Effector memory CD8-positive, alpha-beta T cell (primary cell): ENCODE measurements around the gene DAAM1.

Source experiments
- ATAC-seq: fragments of 150-1000 bp; cut with Tn5 transposase; replicated peaks from 2 replicates; pipeline ENCODE4 v1.10.0; 2021; ENCODE audit warnings: mild to moderate bottlenecking, moderate library complexity
- DNase-seq, 3 experiments: peaks; one replicate each; pipeline ENCODE4 v3.0.0; 2021
- H3K27ac Mint-ChIP-seq, 2 donors: one replicate each; pipeline ENCODE4 v1.8.0; 2022; ENCODE audit warnings: mild to moderate bottlenecking in 2 of 2, mixed read lengths in 2 of 2, moderate library complexity in 2 of 2
- H3K27me3 Mint-ChIP-seq, 2 donors: one replicate each; pipeline ENCODE4 v1.8.0; 2022; ENCODE audit warnings: mixed read lengths in 2 of 2
- H3K36me3 Mint-ChIP-seq: one replicate; pipeline ENCODE4 v1.8.0; 2022; ENCODE audit warnings: mild to moderate bottlenecking, moderate library complexity, mixed read lengths; ENCODE audit not compliant: insufficient read depth
- H3K4me1 Mint-ChIP-seq, 2 donors: one replicate each; pipeline ENCODE4 v1.8.0; 2022; ENCODE audit warnings: low read depth in 2 of 2, mixed read lengths in 2 of 2
- H3K4me3 Mint-ChIP-seq, 2 donors: one replicate each; pipeline ENCODE4 v1.8.0; 2022; ENCODE audit warnings: mild to moderate bottlenecking in 2 of 2, mixed read lengths in 2 of 2, moderate library complexity in 2 of 2
- H3K9me3 Mint-ChIP-seq, 2 donors: one replicate each; pipeline ENCODE4 v1.8.0; 2022; ENCODE audit warnings: mixed read lengths in 2 of 2

Gene DAAM1

GRCh38 chr14:59358784-59359183 is 170.3 kb downstream of the DAAM1 start:
- no peak for DNase-seq
- no peak for ATAC-seq
- Mint-ChIP-seq H3K36me3 (peaks cover 7% of the 10 kb centered on the region), H3K4me1 (peaks cover 2 to 7% of the 10 kb centered on the region in 2 donors), H3K27me3 (no peaks in the 10 kb centered on the region), H3K9me3 (no peaks in the 10 kb centered on the region), H3K27ac (no peak overlapping the region), H3K4me3 (no peak overlapping the region)

- no peaks in the 10 kb centered on the region for H3K9me3 Mint-ChIP-seq
- H3K27ac Mint-ChIP-seq: peak overlapping the region in 1 of 2 donors; percentile 23
- H3K36me3 Mint-ChIP-seq: peaks cover 7% of the 10 kb centered on the region
- H3K4me1 Mint-ChIP-seq: peaks cover 2 to 7% of the 10 kb centered on the region in 2 donors
- DNase-seq: no peak
- no peak overlapping the region for H3K4me3 Mint-ChIP-seq
- H3K27me3 Mint-ChIP-seq: no peaks in the 10 kb centered on the region
- ATAC-seq: no peak
Observed at GRCh38 chr14:59359431-59360124, 171.1 kb downstream of the DAAM1 start.

- Mint-ChIP-seq H3K27ac (peak overlapping the region in 1 of 2 donors; percentile 23), H3K4me3 (no peak overlapping the region), H3K36me3 (peaks cover 7% of the 10 kb centered on the region), H3K9me3 (no peaks in the 10 kb centered on the region), H3K4me1 (peaks cover 2 to 7% of the 10 kb centered on the region in 2 donors), H3K27me3 (no peaks in the 10 kb centered on the region)
- ATAC-seq (no peak), DNase-seq (no peak)
Observed at GRCh38 chr14:59360233-59360632, 171.8 kb downstream of the DAAM1 start.

- Mint-ChIP-seq H3K36me3 (peaks cover 7% of the 10 kb centered on the region), H3K9me3 (no peaks in the 10 kb centered on the region), H3K4me1 (peaks cover 2 to 7% of the 10 kb centered on the region in 2 donors), H3K4me3 (no peak overlapping the region), H3K27me3 (no peaks in the 10 kb centered on the region), H3K27ac (peak overlapping the region in 1 of 2 donors; percentile 44)
- ATAC-seq (no peak), DNase-seq (no peak)
Observed at GRCh38 chr14:59360923-59361794, 172.7 kb downstream of the DAAM1 start.

- ATAC-seq (no peak), DNase-seq (no peak)
- H3K36me3 Mint-ChIP-seq: peaks cover 5% of the 10 kb centered on the region
- H3K27me3 Mint-ChIP-seq: no peaks in the 10 kb centered on the region
- no peak overlapping the region for H3K27ac Mint-ChIP-seq
- H3K4me1 Mint-ChIP-seq: peaks cover 2 to 7% of the 10 kb centered on the region in 2 donors
- no peak overlapping the region for H3K4me3 Mint-ChIP-seq
- no peaks in the 10 kb centered on the region for H3K9me3 Mint-ChIP-seq
Observed at GRCh38 chr14:59362513-59362912, 174.0 kb downstream of the DAAM1 start.

DNA sequence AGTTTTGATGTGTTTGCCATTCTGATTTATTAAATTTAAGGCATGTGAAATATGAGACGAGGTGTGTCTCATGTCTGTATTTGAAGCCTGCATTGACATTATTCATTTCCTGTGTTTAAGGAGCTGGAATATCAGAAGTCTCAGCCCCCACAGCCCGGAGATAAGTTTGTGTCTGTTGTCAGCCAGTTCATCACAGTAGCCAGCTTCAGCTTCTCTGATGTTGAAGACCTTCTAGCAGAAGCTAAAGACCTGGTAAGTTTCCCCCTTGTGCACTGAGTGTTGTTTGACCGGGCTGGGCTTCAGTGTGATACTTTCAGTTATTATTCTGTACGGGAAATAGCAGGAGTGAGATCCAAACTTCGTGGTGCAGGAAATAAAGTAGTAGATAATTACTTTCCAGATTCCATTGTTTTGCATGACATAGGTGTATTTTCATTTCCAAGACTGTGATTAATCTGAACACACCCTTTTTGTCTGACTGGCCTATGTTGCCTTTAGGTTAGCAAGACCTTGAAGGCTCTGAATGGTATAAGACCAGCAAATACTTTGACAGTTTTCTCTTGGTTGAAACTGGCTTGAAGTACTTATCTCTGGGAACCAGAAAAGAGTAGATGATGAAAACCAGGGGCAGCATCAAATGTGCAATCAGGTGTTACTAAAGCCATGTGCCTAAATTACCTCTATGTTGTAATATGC is 175.2 kb downstream of the DAAM1 start:
- H3K27ac Mint-ChIP-seq: no peak overlapping the region
- peaks cover 2 to 7% of the 10 kb centered on the region in 2 donors for H3K4me1 Mint-ChIP-seq
- H3K36me3 Mint-ChIP-seq: peaks cover 3% of the 10 kb centered on the region
- ATAC-seq (no peak), DNase-seq (no peak)
- no peaks in the 10 kb centered on the region for H3K9me3 Mint-ChIP-seq
- H3K27me3 Mint-ChIP-seq: no peaks in the 10 kb centered on the region
- H3K4me3 Mint-ChIP-seq: no peak overlapping the region

DNA sequence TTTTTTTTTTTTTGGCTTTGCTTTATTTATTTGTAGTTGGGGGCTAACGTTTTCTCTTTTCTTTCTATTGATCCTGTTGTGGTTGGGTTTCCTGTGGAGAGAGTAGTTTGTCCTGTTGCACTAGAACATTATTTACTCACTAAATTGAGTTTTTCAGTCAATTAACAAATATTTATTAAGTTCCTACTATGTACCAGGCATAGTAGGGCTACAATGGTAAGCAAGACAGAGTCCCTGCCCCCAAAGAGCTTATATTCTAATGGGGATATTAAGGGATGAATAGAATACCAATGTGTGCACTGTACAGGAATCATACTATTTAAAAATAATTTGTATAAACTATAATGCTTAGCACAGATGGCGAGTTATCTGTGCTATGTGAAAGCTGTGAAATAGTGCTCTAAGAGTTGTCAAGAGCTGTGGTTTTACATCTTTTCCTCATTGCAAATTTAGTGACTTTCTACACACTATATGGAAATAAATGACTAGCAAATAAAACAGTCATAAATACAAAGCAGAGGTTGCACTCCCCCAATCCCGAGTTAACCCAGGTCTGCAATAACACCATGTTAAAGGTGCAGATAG is 181.8 kb downstream of the DAAM1 start:
- Mint-ChIP-seq H3K36me3 (no peaks in the 10 kb centered on the region), H3K9me3 (no peaks in the 10 kb centered on the region), H3K4me3 (no peak overlapping the region), H3K27ac (no peak overlapping the region), H3K27me3 (peaks cover 0 to 8% of the 10 kb centered on the region in 2 donors), H3K4me1 (no peaks in the 10 kb centered on the region)
- ATAC-seq (no peak), DNase-seq (no peak)

- ATAC-seq (no peak), DNase-seq (no peak)
- H3K4me3 Mint-ChIP-seq: no peak overlapping the region
- no peaks in the 10 kb centered on the region for H3K4me1 Mint-ChIP-seq
- H3K27me3 Mint-ChIP-seq: peaks cover 6 to 17% of the 10 kb centered on the region in 2 donors
- no peak overlapping the region for H3K27ac Mint-ChIP-seq
- H3K9me3 Mint-ChIP-seq: no peaks in the 10 kb centered on the region
- H3K36me3 Mint-ChIP-seq: no peaks in the 10 kb centered on the region
Observed at GRCh38 chr14:59371771-59372170, 183.3 kb downstream of the DAAM1 start.

DNA sequence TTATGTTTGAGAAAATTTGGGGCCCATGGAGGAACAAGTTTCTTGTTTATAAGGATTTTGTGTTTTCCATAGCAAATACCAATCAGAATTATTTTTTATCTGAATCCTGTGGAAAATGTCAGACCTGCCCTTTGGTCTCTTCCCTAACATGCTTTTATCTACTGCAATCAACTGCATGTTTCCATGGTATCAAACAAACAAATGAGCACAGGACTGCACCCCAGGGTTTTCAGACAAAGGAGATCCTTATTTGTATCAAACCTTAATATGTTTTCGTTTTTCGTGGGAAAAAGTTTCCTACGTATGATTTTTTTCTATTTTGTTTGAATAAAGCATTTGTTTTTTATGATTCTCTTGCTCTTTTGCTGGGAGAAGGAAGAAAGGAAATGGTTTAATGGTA is 185.6 kb downstream of the DAAM1 start:
- Mint-ChIP-seq H3K36me3 (no peaks in the 10 kb centered on the region), H3K27ac (no peak overlapping the region), H3K9me3 (no peaks in the 10 kb centered on the region), H3K4me1 (no peaks in the 10 kb centered on the region), H3K27me3 (peaks cover 14 to 32% of the 10 kb centered on the region in 2 donors), H3K4me3 (no peak overlapping the region)
- DNase-seq: no peak
- ATAC-seq: no peak

DNA sequence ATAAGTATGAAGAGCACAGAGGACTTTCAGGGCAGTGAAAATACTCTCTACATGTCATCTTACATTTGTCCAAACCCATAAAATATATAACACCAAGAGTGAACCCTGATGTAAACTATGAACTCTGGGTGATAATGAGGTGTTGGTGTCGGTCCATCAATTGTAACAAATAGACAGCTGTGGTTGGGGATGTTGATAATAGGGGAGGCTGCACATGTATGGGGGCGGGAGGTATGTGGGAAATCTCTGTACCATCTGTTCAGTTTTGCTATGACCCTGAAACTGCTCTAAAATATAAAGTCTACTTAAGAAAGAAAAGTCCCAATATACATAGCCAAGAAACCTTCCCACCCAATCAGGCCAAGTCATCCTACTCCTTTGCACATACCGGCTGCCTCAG is 188.2 kb downstream of the DAAM1 start:
- Mint-ChIP-seq H3K27ac (no peak overlapping the region), H3K9me3 (no peaks in the 10 kb centered on the region), H3K4me3 (no peak overlapping the region), H3K27me3 (peaks cover 26 to 32% of the 10 kb centered on the region in 2 donors), H3K36me3 (no peaks in the 10 kb centered on the region), H3K4me1 (no peaks in the 10 kb centered on the region)
- no peak for DNase-seq
- ATAC-seq: no peak

GRCh38 chr14:59377491-59377890 is 189.0 kb downstream of the DAAM1 start:
- DNase-seq (no peak), ATAC-seq (no peak)
- no peaks in the 10 kb centered on the region for H3K9me3 Mint-ChIP-seq
- peaks cover 26 to 32% of the 10 kb centered on the region in 2 donors for H3K27me3 Mint-ChIP-seq
- no peaks in the 10 kb centered on the region for H3K4me1 Mint-ChIP-seq
- H3K4me3 Mint-ChIP-seq: no peak overlapping the region
- H3K27ac Mint-ChIP-seq: no peak overlapping the region
- no peaks in the 10 kb centered on the region for H3K36me3 Mint-ChIP-seq

DNA sequence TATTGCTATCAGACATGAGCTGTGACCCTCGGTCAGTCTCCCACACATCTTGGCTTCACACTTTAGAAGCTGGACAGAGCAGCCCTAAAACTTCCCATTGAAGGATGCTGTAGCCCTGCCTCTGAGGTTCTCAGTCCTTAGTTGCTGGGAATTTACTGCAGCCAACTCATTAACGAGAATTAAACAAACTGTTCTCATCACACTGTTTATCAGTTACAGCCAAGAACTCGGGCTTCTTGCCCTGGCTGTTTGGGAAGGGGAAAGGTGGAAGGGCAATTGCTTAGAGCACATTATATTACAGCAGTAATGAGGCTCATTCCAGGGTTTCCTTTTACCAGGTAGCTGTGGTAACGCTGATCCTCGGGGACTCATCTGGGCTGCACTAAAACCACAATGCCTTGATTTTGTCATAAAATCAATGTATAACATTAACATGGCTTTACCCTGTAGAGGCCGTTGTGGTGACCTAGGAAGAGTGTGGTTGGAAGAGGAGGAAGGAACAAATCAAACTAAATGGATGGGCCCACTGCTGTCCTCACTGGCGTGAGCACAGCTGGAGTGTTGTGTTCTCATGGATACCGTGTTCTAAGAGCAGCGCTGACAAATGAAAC is 189.6 kb downstream of the DAAM1 start:
- Mint-ChIP-seq H3K36me3 (no peaks in the 10 kb centered on the region), H3K9me3 (no peaks in the 10 kb centered on the region), H3K4me1 (no peaks in the 10 kb centered on the region), H3K4me3 (no peak overlapping the region), H3K27me3 (peaks cover 26 to 32% of the 10 kb centered on the region in 2 donors), H3K27ac (no peak overlapping the region)
- ATAC-seq: no peak
- DNase-seq: no peak

DNA sequence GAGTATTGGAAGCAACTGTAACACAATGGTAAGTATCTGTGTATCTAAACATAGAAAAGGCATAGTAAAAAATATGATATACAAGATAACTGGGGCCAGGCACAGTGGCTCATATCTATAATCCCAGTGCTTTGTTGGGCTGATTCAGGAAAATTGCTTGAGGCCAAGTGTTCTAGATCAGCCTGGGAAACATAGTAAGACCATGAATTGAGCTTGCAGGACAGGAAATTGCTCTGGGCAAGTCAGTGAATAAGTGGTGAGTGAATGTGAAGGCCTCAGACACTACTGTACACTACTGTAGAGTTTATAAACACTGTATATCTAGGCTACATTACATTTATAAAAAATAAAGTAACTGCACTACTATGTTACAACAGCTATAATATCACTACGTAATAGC is 201.5 kb downstream of the DAAM1 start:
- ATAC-seq: no peak
- H3K36me3 Mint-ChIP-seq: no peaks in the 10 kb centered on the region
- no peaks in the 10 kb centered on the region for H3K4me1 Mint-ChIP-seq
- H3K27me3 Mint-ChIP-seq: peaks cover 29 to 30% of the 10 kb centered on the region in 2 donors
- DNase-seq: no peak
- no peak overlapping the region for H3K27ac Mint-ChIP-seq
- H3K9me3 Mint-ChIP-seq: no peaks in the 10 kb centered on the region
- H3K4me3 Mint-ChIP-seq: no peak overlapping the region
